Measurements from ENCODE around the gene ALKBH5.

ALKBH5 gene

GRCh38 chr17:18245038-18245776 is 61.6 kb downstream of the ALKBH5 start:
- TF ChIP-seq CTCF (IDR thresholded peaks at IDR 0.05; ENCODE audit: control insufficient read depth, insufficient read depth, low read depth, low read length, missing control alignments): no peak
- no peak for DNase-seq (ENCODE audit: low read depth)
- no peak overlapping the region for H3K4me3 ChIP-seq (ENCODE audit: control insufficient read depth, low read depth, low read length)

DNA sequence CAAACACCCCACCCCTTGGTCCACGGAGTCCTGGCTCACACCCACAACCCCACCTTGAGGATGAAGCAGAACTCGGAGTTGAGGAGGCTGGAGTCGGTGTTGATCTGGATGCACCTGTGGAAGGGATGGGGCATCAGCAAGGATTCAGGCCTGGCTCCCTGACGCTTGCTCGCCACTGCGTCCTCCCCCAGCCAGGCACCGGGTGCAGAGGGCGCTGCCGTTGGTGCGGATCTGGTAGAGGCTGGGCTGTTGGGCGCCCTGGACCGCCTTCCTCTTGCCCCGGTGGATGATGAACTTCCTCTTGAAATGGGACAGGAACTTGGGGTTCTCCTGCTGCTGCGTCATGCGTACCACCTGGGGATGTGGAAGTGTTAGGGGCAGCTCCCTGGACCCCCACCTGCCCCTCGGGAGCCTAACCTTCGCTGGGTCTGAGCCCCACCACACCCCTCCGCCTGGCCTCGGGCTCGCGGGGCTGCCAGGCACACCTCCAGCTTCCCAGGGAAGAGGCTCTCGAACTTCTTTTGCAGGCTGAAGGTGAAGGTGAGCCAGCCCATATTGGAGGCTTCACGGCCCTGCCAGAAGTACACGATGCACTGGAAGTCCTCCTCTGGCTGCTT is 62.6 kb downstream of the ALKBH5 start:
- no peak for TF ChIP-seq CTCF (IDR thresholded peaks at IDR 0.05; ENCODE audit: control insufficient read depth, insufficient read depth, low read depth, low read length, missing control alignments)
- no peak for DNase-seq (ENCODE audit: low read depth)
- H3K4me3 ChIP-seq (ENCODE audit: control insufficient read depth, low read depth, low read length): no peak overlapping the region

- no peak for TF ChIP-seq CTCF (IDR thresholded peaks at IDR 0.05; ENCODE audit: control insufficient read depth, insufficient read depth, low read depth, low read length, missing control alignments)
- no peak for DNase-seq (ENCODE audit: low read depth)
- H3K4me3 ChIP-seq (ENCODE audit: control insufficient read depth, low read depth, low read length): no peak overlapping the region
These were observed 63.4 kb downstream of the ALKBH5 start for GRCh38 chr17:18246880-18247612.

DNA sequence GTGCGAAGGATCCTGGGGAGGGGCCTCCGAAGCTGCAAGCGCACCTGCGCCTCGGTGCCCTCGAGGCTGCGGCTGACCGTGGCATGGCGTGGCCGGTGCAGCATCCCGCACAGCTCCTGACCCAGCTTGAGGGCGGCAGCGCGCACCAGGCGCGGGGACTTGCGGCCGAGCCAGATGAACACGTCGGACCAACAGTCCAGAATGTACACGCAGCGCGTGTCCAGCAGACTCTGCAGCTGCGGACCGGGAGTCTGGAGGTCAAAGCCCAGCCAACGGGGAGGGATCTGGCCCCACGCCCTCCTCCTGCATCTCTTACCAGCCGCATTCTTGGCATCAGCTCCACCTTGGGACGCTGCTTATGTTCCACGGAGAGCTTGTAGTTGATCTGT is 64.0 kb downstream of the ALKBH5 start:
- no peak for DNase-seq (ENCODE audit: low read depth)
- TF ChIP-seq CTCF (IDR thresholded peaks at IDR 0.05; ENCODE audit: control insufficient read depth, insufficient read depth, low read depth, low read length, missing control alignments): no peak
- H3K4me3 ChIP-seq (ENCODE audit: control insufficient read depth, low read depth, low read length): no peak overlapping the region

GRCh38 chr17:18248300-18248731 is 64.7 kb downstream of the ALKBH5 start:
- no peak for DNase-seq (ENCODE audit: low read depth)
- TF ChIP-seq CTCF (IDR thresholded peaks at IDR 0.05; ENCODE audit: control insufficient read depth, insufficient read depth, low read depth, low read length, missing control alignments): peak; percentile 77
- no peak overlapping the region for H3K4me3 ChIP-seq (ENCODE audit: control insufficient read depth, low read depth, low read length)

DNA sequence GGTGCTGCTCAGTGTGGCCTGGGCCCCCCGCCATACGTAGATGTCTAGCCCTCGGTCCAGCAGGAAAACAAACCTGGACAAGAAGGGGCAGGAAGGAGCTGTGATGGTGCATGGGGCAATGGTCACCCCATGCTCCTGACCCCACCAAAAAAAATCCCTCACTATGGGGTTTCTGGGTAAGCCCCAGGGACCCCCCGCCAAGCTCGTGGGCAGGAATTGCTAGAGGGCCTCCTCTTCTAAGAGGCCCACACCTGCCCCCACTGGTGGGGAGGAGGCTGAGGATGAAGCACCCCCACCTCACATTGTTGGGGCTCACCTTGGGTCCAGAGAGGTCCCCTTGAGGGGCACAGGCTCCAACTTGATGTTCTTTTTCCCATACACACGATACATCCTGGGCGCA is 65.2 kb downstream of the ALKBH5 start:
- no peak overlapping the region for H3K4me3 ChIP-seq (ENCODE audit: control insufficient read depth, low read depth, low read length)
- no peak for DNase-seq (ENCODE audit: low read depth)
- TF ChIP-seq CTCF (IDR thresholded peaks at IDR 0.05; ENCODE audit: control insufficient read depth, insufficient read depth, low read depth, low read length, missing control alignments): no peak
